Endothelial cell of umbilical vein (primary cell): Measurements from ENCODE around the gene HDAC7. TPM values are rescaled to one million over a fixed set of nuclear protein-coding genes. Genes with fewer than 3 reads are reported as not detected.

Source experiments
- BruUV-seq: library from RNA; stranded (reverse); fragments of 400-500 nt; replicated peaks from 2 replicates; lab custom pipeline; 2021; lab: Mats Ljungman, UMichigan
- CTCF ChIA-PET: fragments of 300-600, 350-600 bp; sonication (Branson Sonifier 250); formaldehyde crosslinking; loops from one replicate; lab custom pipeline; 2021; ENCODE audit warnings: antibody characterized with exemption, inconsistent platforms; lab: Charles Lee
- POLR2A ChIA-PET: fragments of 300-600, 350-600 bp; sonication (Branson Sonifier 250); formaldehyde crosslinking; loops from one replicate; lab custom pipeline; 2021; ENCODE audit warnings: antibody characterized with exemption, inconsistent platforms; lab: Charles Lee
- DNase-seq: peaks from one replicate; pipeline ENCODE4 v3.0.0-alpha.2; 2011; ENCODE audit warnings: low read depth, low spot score
- FAIRE-seq: peaks from 2 replicates; lab custom pipeline; 2011; peaks lifted over from hg19 to GRCh38; lab: Jason Lieb, UNC
- H2AFZ ChIP-seq: 2 replicates; pipeline ENCODE4 v1.6.0; 2012; ENCODE audit warnings: low read depth, low read length, control low read depth, inconsistent platforms
- H3K27ac ChIP-seq: 2 replicates; pipeline ENCODE4 v1.5.1; 2011; ENCODE audit warnings: low read depth, mild to moderate bottlenecking, control low read depth, low read length, moderate library complexity; ENCODE audit not compliant: insufficient read depth
- H3K27me3 ChIP-seq, 2 experiments: 2 replicates each; pipeline versions ENCODE4 v1.6.0 to v1.6.1; 2011; ENCODE audit warnings: low read length in 2 of 2, mixed read lengths in 1 of 2; ENCODE audit not compliant: control insufficient read depth in 2 of 2, insufficient read depth in 2 of 2
- H3K36me3 ChIP-seq, 2 experiments: 2 replicates in 1 of 2; 3 replicates in 1 of 2; pipeline ENCODE4 v1.5.1; 2011; ENCODE audit warnings: low read length in 2 of 2, mild to moderate bottlenecking in 1 of 2, moderate library complexity in 1 of 2; ENCODE audit not compliant: control insufficient read depth in 2 of 2, insufficient read depth in 2 of 2; ENCODE audit errors: extremely low read depth in 1 of 2
- H3K4me1 ChIP-seq: 3 replicates; pipeline ENCODE4 v1.5.1; 2011; ENCODE audit warnings: mild to moderate bottlenecking, low read length; ENCODE audit not compliant: control insufficient read depth, insufficient read depth; ENCODE audit errors: extremely low read depth
- H3K4me2 ChIP-seq: 2 replicates; pipeline ENCODE4 v1.6.1; 2011; ENCODE audit warnings: low read length, control low read depth, mixed read lengths; ENCODE audit not compliant: insufficient read depth
- H3K4me3 ChIP-seq, 3 experiments: fragments of 200-600 bp in 1 of 3; sonication (generic), shearing (Covaris generic) in 1 of 3; replicated peaks in 1 of 3; 2 replicates each; pipeline ENCODE4 v1.5.1; 2011 to 2016; ENCODE audit warnings: control low read depth in 3 of 3, low read length in 3 of 3, mild to moderate bottlenecking in 2 of 3, inconsistent platforms in 1 of 3, low read depth in 1 of 3, moderate library complexity in 1 of 3; ENCODE audit not compliant: insufficient read depth in 1 of 3
- H3K79me2 ChIP-seq: 2 replicates; pipeline ENCODE4 v1.6.0; 2012; ENCODE audit warnings: low read length, inconsistent platforms; ENCODE audit not compliant: control insufficient read depth, insufficient read depth
- H3K9ac ChIP-seq: replicated peaks from 2 replicates; pipeline ENCODE3; 2011; ENCODE audit warnings: low read length, control low read depth; ENCODE audit not compliant: insufficient read depth; ENCODE audit errors: extremely low read depth
- H3K9me1 ChIP-seq: replicated peaks from 3 replicates; pipeline ENCODE4 v1.6.0; 2011; ENCODE audit warnings: mild to moderate bottlenecking, low read length; ENCODE audit not compliant: control insufficient read depth, insufficient read depth; ENCODE audit errors: extremely low read depth
- H3K9me3 ChIP-seq: replicated peaks from 2 replicates; pipeline ENCODE4 v1.5.1; 2012; ENCODE audit warnings: low read length, inconsistent platforms; ENCODE audit not compliant: control insufficient read depth, insufficient read depth
- H4K20me1 ChIP-seq: replicated peaks from 2 replicates; pipeline ENCODE3; 2011; ENCODE audit warnings: mild to moderate bottlenecking, low read length; ENCODE audit not compliant: control insufficient read depth, insufficient read depth; ENCODE audit errors: extremely low read depth
- EZH2 ChIP-seq: IDR thresholded peaks from 2 replicates; pipeline ENCODE4 v1.6.1; 2012; ENCODE audit warnings: borderline replicate concordance, low read depth, mild to moderate bottlenecking, moderate library complexity, low read length, inconsistent platforms; ENCODE audit not compliant: severe bottlenecking
- FOS ChIP-seq: IDR thresholded peaks from 2 replicates; pipeline ENCODE4 v1.6.1; 2011; ENCODE audit warnings: mild to moderate bottlenecking, low read length, moderate library complexity, borderline replicate concordance; ENCODE audit not compliant: insufficient read depth
- GATA2 ChIP-seq: IDR thresholded peaks from 2 replicates; pipeline ENCODE4 v1.7.0; 2011; ENCODE audit warnings: low read depth, mild to moderate bottlenecking, moderate library complexity, mixed read lengths, low read length; ENCODE audit not compliant: insufficient read length, insufficient read depth
- JUN ChIP-seq: IDR thresholded peaks from 2 replicates; pipeline ENCODE4 v1.6.1; 2011; ENCODE audit warnings: borderline replicate concordance, low read depth; ENCODE audit not compliant: insufficient read length, insufficient read depth
- MYC ChIP-seq: IDR thresholded peaks from one replicate; pipeline ENCODE4 v1.6.1; 2011; ENCODE audit warnings: mild to moderate bottlenecking, low read depth, low read length
- POLR2A ChIP-seq: IDR thresholded peaks from 2 replicates; pipeline ENCODE4 v1.6.1; 2012; ENCODE audit warnings: low read depth, mild to moderate bottlenecking, control low read depth, low read length
- POLR2AphosphoS5 ChIP-seq: IDR thresholded peaks from 2 replicates; pipeline ENCODE4 v1.6.1; 2012; ENCODE audit warnings: low read depth, mild to moderate bottlenecking, control low read depth, low read length, moderate library complexity; ENCODE audit not compliant: insufficient read depth
- dilution Hi-C: fragments of 300-500 bp; cut with MboI; formaldehyde crosslinking; loops from one replicate; pipeline ENCODE4 v1.15.0; 2019; ENCODE audit warnings: low sequenced_read_pairs; ENCODE audit not compliant: extremely low pct_ligation_motif_present
- intact Hi-C: fragments of 100-400 bp; cut with micrococcal nuclease; formaldehyde crosslinking; loops from one replicate; pipeline ENCODE4 v1.10.0; 2022
- polyA plus RNA-seq, 4 experiments: library from polyadenylated mRNA; depleted of rRNA in 3 of 4; stranded (reverse) in 3 of 4; unstranded in 1 of 4; fragments of >200 nt; gene quantifications; 2 replicates each; pipeline versions ENCODE4 v1.2.1 to v1.2.3, GENCODE V29; 2011 to 2012; ENCODE audit warnings: missing spikeins in 1 of 4
- total RNA-seq: library from RNA; stranded (reverse); gene quantifications from 2 replicates; pipeline ENCODE4 v1.2.3, GENCODE V29; 2021
- TF ChIP-seq, protein P1 (sequence below), 2 donors: IDR thresholded peaks; 1 replicate in 1 of 2; 2 replicates in 1 of 2; pipeline ENCODE4 v1.5.1; 2011; ENCODE audit warnings: low read length in 2 of 2, mild to moderate bottlenecking in 2 of 2, moderate library complexity in 2 of 2, control low read depth in 1 of 2, inconsistent platforms in 1 of 2, low read depth in 1 of 2; ENCODE audit not compliant: insufficient read depth in 1 of 2; ENCODE audit errors: extremely low read depth in 1 of 2

The HDAC7 gene
- total and polyA plus RNA-seq, 2 donors (not counting 3 experiments of a cell fraction or from before 2014, with no cell fraction given) = 119 to 249 TPM

DNA sequence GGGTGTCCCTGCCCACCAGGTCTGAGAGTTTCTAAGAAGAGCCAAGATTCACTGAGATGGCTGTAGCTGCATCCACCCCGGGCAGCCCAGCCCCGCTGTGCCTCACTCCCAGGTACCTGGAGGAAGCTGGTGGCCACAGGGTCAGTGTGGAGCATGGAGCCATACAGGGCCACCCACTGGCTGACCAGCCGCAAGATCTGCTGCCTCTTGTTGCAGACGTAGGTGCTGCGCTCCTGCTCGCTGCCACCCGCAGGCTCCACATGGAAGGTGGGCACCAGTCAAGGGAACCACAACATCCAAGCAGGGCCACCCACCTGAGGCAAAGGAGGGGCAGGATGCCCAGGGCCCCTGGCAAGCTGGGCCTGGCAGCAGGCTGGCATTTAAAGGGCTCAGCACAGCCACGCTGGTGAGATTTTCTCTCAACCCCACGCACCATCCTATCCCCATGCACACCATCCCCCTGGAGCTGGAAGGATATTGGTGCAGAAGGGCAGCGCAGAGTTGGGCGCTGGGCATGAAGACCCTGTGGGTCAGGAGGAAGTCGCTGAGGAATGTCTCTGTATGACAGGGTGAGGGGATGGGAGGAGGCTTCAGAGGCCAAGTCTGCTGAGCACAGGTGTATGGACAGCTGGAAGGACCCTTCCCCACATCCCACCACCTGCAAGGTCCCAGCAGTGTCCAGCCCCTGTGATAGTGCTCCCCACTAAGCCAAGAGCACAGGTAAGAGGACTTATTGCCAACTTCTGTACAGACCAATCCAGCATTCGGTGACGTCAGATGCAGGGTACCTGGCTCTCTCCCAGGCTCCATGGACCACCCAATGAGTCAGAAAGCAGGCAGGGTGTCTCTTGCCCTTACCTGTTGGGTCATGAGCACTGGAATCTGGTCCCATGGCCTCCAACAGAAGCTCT, 71.9 kb downstream of the HDAC7 start:
- H3K9ac ChIP-seq = no peak overlapping the region
- intact Hi-C loops (no loop called here), dilution Hi-C loops (no loop called here)
- H3K27ac ChIP-seq = no peak overlapping the region
- no peaks in the 10 kb centered on the region for H3K27me3 ChIP-seq
- H3K9me1 ChIP-seq = no peaks in the 10 kb centered on the region
- H4K20me1 ChIP-seq = no peaks in the 10 kb centered on the region
- H3K79me2 ChIP-seq = peaks cover 5% of the 10 kb centered on the region
- BruUV-seq = no TSS peak
- peaks cover 3% of the 10 kb centered on the region for H3K4me1 ChIP-seq
- ChIA-PET CTCF (interaction anchor here (1.1 kb wide), 1 partner anchor 19 kb away, joined by 5 read pairs; no protein-coding TSS in a partner anchor), POLR2A (no interaction called here)
- no peak overlapping the region for H2AFZ ChIP-seq
- H3K36me3 ChIP-seq = peaks cover 6 to 55% of the 10 kb centered on the region in 2 experiments
- FAIRE-seq = no peak
- TF ChIP-seq JUN (no peak), GATA2 (no peak), POLR2A (no peak), POLR2AphosphoS5 (no peak), MYC (no peak), FOS (no peak), EZH2 (no peak)
- TF ChIP-seq, protein P1, sequence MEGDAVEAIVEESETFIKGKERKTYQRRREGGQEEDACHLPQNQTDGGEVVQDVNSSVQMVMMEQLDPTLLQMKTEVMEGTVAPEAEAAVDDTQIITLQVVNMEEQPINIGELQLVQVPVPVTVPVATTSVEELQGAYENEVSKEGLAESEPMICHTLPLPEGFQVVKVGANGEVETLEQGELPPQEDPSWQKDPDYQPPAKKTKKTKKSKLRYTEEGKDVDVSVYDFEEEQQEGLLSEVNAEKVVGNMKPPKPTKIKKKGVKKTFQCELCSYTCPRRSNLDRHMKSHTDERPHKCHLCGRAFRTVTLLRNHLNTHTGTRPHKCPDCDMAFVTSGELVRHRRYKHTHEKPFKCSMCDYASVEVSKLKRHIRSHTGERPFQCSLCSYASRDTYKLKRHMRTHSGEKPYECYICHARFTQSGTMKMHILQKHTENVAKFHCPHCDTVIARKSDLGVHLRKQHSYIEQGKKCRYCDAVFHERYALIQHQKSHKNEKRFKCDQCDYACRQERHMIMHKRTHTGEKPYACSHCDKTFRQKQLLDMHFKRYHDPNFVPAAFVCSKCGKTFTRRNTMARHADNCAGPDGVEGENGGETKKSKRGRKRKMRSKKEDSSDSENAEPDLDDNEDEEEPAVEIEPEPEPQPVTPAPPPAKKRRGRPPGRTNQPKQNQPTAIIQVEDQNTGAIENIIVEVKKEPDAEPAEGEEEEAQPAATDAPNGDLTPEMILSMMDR (IDR thresholded peaks at IDR 0.05; ENCODE audit: extremely low read depth in 1 of 2, insufficient read depth in 1 of 2, low read depth in 1 of 2, low read length in 2 of 2) = no peak
- no peak for DNase-seq
- no peak overlapping the region for H3K4me2 ChIP-seq
- H3K4me3 ChIP-seq = no peak overlapping the region
- H3K9me3 ChIP-seq = no peaks in the 10 kb centered on the region
